ENCODE data around the gene STUM. TPM values are rescaled to one million over a fixed set of nuclear protein-coding genes. Genes with fewer than 3 reads are reported as not detected.

Gene STUM
- total RNA-seq, 1 experiment from 2014 or later = 0.11 TPM

DNA sequence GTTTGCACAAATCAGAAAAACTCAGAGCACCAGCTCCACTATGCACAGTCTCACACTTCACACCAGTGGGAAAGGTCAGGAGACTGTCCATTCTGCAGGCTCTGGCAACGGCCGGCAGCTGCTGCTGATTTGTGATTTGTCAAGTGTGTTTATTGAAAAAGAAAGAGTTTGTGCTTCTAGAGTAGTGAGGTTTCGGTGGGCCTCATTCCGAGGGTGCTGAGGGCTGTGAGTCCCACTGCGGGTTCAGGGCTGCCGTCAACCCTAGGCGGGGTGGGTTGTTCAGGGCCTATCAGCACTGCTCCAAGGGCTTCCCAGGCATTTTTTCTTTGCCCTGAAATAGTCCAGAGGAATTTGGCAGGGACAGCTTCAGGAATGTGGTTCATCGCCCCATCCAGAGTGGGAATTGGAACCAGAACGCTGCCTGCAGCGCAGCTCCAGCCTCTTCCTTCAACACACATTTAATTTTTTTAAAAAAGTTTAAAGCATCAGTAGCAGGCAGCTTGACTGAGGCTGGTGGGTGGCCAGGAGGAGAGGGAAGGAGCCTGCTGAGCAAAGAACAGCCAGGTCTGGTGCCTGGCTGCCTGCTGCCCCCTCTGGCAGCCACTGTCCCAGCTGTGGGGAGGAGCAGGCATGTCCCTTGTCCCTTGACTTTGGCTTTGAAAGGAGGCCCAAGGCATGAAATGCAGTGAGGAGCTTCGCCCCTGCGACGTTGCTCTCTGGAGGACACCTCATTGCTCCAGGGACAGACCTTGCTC is 19.7 kb downstream of the STUM start:
- peaks cover 12 to 23% of the 10 kb centered on the region in 2 experiments for H3K4me1 Mint-ChIP-seq
- Histone ChIP-seq H3K9me3 (ENCODE audit: control insufficient read depth, low read depth, low read length) (no peaks in the 10 kb centered on the region), H2BK5ac (ENCODE audit: insufficient read length, low read length) (no peak overlapping the region), H2BK15ac (ENCODE audit: low read depth, low read length) (no peak overlapping the region), H4K8ac (replicated peaks; ENCODE audit: insufficient read length, low read depth, low read length) (no peak overlapping the region), H3K4me1 (ENCODE audit: insufficient read depth, low read length) (no peaks in the 10 kb centered on the region), H2BK120ac (ENCODE audit: low read depth, low read length, poor library complexity, severe bottlenecking) (no peak overlapping the region), H3K23ac (ENCODE audit: insufficient read length, low read depth, low read length) (no peak overlapping the region), H3K18ac (ENCODE audit: insufficient read length, low read depth, low read length) (no peak overlapping the region), H2BK20ac (ENCODE audit: low read depth, low read length, poor library complexity, severe bottlenecking) (no peak overlapping the region), H3K4me2 (ENCODE audit: insufficient read depth, insufficient read length, low read length) (no peak overlapping the region), H3K27me3 (ENCODE audit: insufficient read depth, low read length) (no peaks in the 10 kb centered on the region), H3K14ac (ENCODE audit: insufficient read depth, low read length) (no peak overlapping the region), H4K5ac (ENCODE audit: insufficient read length, low read depth, low read length) (no peak overlapping the region), H3K79me1 (ENCODE audit: insufficient read depth, low read depth, low read length, poor library complexity, severe bottlenecking) (no peaks in the 10 kb centered on the region), H3T11ph (ENCODE audit: low read length) (no peak overlapping the region), H4K20me1 (ENCODE audit: control insufficient read depth, insufficient read depth, insufficient read length) (no peaks in the 10 kb centered on the region), H3K79me2 (ENCODE audit: insufficient read depth, low read length) (no peaks in the 10 kb centered on the region), H2AK5ac (ENCODE audit: insufficient read length, low read length) (no peak overlapping the region), H3K56ac (ENCODE audit: insufficient read length, low read depth, low read length) (no peak overlapping the region), H3K27ac (ENCODE audit: insufficient read length, low read depth, low read length) (no peak overlapping the region), H3K4ac (ENCODE audit: low read depth, low read length) (no peak overlapping the region), H3K23me2 (ENCODE audit: insufficient read length, low read depth, low read length, poor library complexity, severe bottlenecking) (no peaks in the 10 kb centered on the region), H2BK12ac (ENCODE audit: insufficient read length, low read depth, low read length) (no peak overlapping the region), H4K91ac (ENCODE audit: insufficient read length, low read depth, low read length) (no peak overlapping the region), H2AFZ (ENCODE audit: low read length) (no peak overlapping the region), H3K9ac (ENCODE audit: extremely low read depth, insufficient read length, low read length) (no peak overlapping the region)
- no CpG with 5 or more reads among the region's 13 CpGs for WGBS (ENCODE audit: extremely low coverage, insufficient read length, low lambda C conversion rate)
- no peaks in the 10 kb centered on the region for H3K9me3 Mint-ChIP-seq
- H3K36me3 Mint-ChIP-seq (ENCODE audit: insufficient read depth in 1 of 3, low read depth in 3 of 3) = no peaks in the 10 kb centered on the region
- H3K27ac Mint-ChIP-seq = no peak overlapping the region; a peak in 1 of 7 replicates
- no peak overlapping the region for H3K4me3 Mint-ChIP-seq
- H3K27me3 Mint-ChIP-seq (ENCODE audit: low read depth) = peaks cover 5% of the 10 kb centered on the region
- DNase-seq = peak; percentile 81
- TF ChIP-seq, protein P1, sequence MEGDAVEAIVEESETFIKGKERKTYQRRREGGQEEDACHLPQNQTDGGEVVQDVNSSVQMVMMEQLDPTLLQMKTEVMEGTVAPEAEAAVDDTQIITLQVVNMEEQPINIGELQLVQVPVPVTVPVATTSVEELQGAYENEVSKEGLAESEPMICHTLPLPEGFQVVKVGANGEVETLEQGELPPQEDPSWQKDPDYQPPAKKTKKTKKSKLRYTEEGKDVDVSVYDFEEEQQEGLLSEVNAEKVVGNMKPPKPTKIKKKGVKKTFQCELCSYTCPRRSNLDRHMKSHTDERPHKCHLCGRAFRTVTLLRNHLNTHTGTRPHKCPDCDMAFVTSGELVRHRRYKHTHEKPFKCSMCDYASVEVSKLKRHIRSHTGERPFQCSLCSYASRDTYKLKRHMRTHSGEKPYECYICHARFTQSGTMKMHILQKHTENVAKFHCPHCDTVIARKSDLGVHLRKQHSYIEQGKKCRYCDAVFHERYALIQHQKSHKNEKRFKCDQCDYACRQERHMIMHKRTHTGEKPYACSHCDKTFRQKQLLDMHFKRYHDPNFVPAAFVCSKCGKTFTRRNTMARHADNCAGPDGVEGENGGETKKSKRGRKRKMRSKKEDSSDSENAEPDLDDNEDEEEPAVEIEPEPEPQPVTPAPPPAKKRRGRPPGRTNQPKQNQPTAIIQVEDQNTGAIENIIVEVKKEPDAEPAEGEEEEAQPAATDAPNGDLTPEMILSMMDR (conservative IDR thresholded peaks at IDR 0.05) = peak; percentile 66

Measured in H9 (cell line).